Esophagus squamous epithelium (tissue), 5 donors: Measurements from ENCODE around the gene GALNTL6. TPM values are rescaled to one million over a fixed set of nuclear protein-coding genes. Genes with fewer than 3 reads are reported as not detected.

Source experiments
- DNase-seq: peaks from one replicate; lab custom pipeline; 2025; lab: John Stamatoyannopoulos, UW
- H3K27ac ChIP-seq, 4 donors: fragments of 200-600 bp; sonication (generic); one replicate each; pipeline ENCODE4 v1.5.1; 2016 to 2019; ENCODE audit warnings: mild to moderate bottlenecking in 1 of 4
- H3K27me3 ChIP-seq, 4 donors: fragments of 200-600 bp; sonication (generic); 1 replicate in 3 of 4; 2 replicates in 1 of 4; pipeline versions ENCODE4 v1.5.1 to v1.6.0; 2017 to 2021; ENCODE audit warnings: antibody characterized with exemption in 1 of 4
- H3K36me3 ChIP-seq, 3 donors: fragments of 200-600 bp; sonication (generic); one replicate each; pipeline ENCODE4 v1.5.1; 2016 to 2019
- H3K4me1 ChIP-seq, 3 donors: fragments of 200-600 bp; sonication (generic); one replicate each; pipeline ENCODE4 v1.5.1; 2017 to 2019
- H3K4me3 ChIP-seq, 4 donors: fragments of 200-600 bp; sonication (generic); 1 replicate in 3 of 4; 2 replicates in 1 of 4; pipeline ENCODE4 v1.5.1; 2016 to 2019; ENCODE audit warnings: mild to moderate bottlenecking in 2 of 4, moderate library complexity in 1 of 4
- H3K9me3 ChIP-seq, 3 donors: fragments of 200-600 bp; sonication (generic); one replicate each; pipeline ENCODE4 v1.5.1; 2016 to 2019
- CTCF ChIP-seq, 6 experiments: fragments of 450-650 bp in 4 of 6; fragments of 200-600 bp in 2 of 6; sonication (generic) in 2 of 6; IDR thresholded peaks; one replicate each; pipeline ENCODE4 v1.5.1; 2016 to 2019; ENCODE audit warnings: antibody characterized with exemption in 6 of 6, mild to moderate bottlenecking in 4 of 6, moderate library complexity in 4 of 6
- POLR2A ChIP-seq, 4 donors: fragments of 450-650 bp; IDR thresholded peaks; one replicate each; pipeline ENCODE4 v1.6.1; 2017; ENCODE audit warnings: antibody characterized with exemption in 4 of 4, mild to moderate bottlenecking in 4 of 4, moderate library complexity in 3 of 4
- WGBS, 2 donors: methylation state at CpG; one replicate each; pipeline ENCODE4 v1.1.5; 2018; 5-methylcytosine and 5-hydroxymethylcytosine counted together
- intact Hi-C: fragments of 100-400 bp; cut with DNase I; formaldehyde crosslinking; loops from one replicate; pipeline ENCODE4 v1.15.0; 2022
- total RNA-seq, 4 donors: library from RNA; depleted of rRNA; stranded (reverse); fragments of >200 nt; gene quantifications; one replicate each; pipeline ENCODE4 v1.1.0, GENCODE V29; 2016
- donor health status: DM: yes; HTN: yes; CAD: no.

GALNTL6 gene
- total RNA-seq, 4 donors from 2014 or later = 0.12 TPM; not detected in 3

GRCh38 chr4:173008436-173008835 is 1195.2 kb downstream of the GALNTL6 start:
- Histone ChIP-seq H3K27ac (no peak overlapping the region), H3K27me3 (no peaks in the 10 kb centered on the region), H3K9me3 (no peaks in the 10 kb centered on the region), H3K36me3 (no peaks in the 10 kb centered on the region), H3K4me1 (peaks cover 0 to 32% (median 0%) of the 10 kb centered on the region in 3 donors), H3K4me3 (no peak overlapping the region)
- DNase-seq = no peak
- TF ChIP-seq POLR2A (IDR thresholded peaks at IDR 0.05) = no peak
- no peak for TF ChIP-seq CTCF (IDR thresholded peaks at IDR 0.05)
- intact Hi-C loops = no loop called here
- WGBS, 2 donors = 72 to 89% methylated on average over 3 of the region's 3 CpGs

GRCh38 chr4:173009129-173009823 is 1196.1 kb downstream of the GALNTL6 start:
- Histone ChIP-seq H3K27me3 (no peaks in the 10 kb centered on the region), H3K4me3 (no peak overlapping the region), H3K27ac (no peak overlapping the region), H3K4me1 (peaks cover 0 to 41% (median 0%) of the 10 kb centered on the region in 3 donors), H3K36me3 (no peaks in the 10 kb centered on the region), H3K9me3 (no peaks in the 10 kb centered on the region)
- intact Hi-C loops = no loop called here
- WGBS, 2 donors = 80 to 91% methylated on average over 7 of the region's 7 CpGs
- DNase-seq = no peak
- no peak for TF ChIP-seq POLR2A (IDR thresholded peaks at IDR 0.05)
- no peak for TF ChIP-seq CTCF (IDR thresholded peaks at IDR 0.05)

GRCh38 chr4:173012608-173013007 is 1199.4 kb downstream of the GALNTL6 start:
- WGBS, 2 donors = 67 to 72% methylated on average over 7 to 8 of the region's 8 CpGs

GRCh38 chr4:173013232-173013930 is 1200.2 kb downstream of the GALNTL6 start:
- Histone ChIP-seq H3K36me3 (no peaks in the 10 kb centered on the region), H3K9me3 (no peaks in the 10 kb centered on the region), H3K4me3 (no peak overlapping the region), H3K27ac (no peak overlapping the region), H3K27me3 (no peaks in the 10 kb centered on the region), H3K4me1 (peaks cover 0 to 19% (median 0%) of the 10 kb centered on the region in 3 donors)
- WGBS, 2 donors = 15 to 18% methylated on average over 6 of the region's 6 CpGs
- intact Hi-C loops = no loop called here
- DNase-seq = no peak
- TF ChIP-seq CTCF (IDR thresholded peaks at IDR 0.05) = peak; percentile 46 to 89 (median 59)
- no peak for TF ChIP-seq POLR2A (IDR thresholded peaks at IDR 0.05)

More at GRCh38 chr4:173012608-173013007, 1199.4 kb downstream of the GALNTL6 start:
- TF ChIP-seq CTCF (IDR thresholded peaks at IDR 0.05) = no peak
- TF ChIP-seq POLR2A (IDR thresholded peaks at IDR 0.05) = no peak
- no peak for DNase-seq
- Histone ChIP-seq H3K27ac (no peak overlapping the region), H3K27me3 (no peaks in the 10 kb centered on the region), H3K4me3 (no peak overlapping the region), H3K4me1 (peaks cover 0 to 19% (median 0%) of the 10 kb centered on the region in 3 donors), H3K36me3 (no peaks in the 10 kb centered on the region), H3K9me3 (no peaks in the 10 kb centered on the region)
- intact Hi-C loops = no loop called here

- Histone ChIP-seq H3K36me3 (no peaks in the 10 kb centered on the region), H3K4me3 (no peak overlapping the region), H3K4me1 (peaks cover 0 to 19% (median 0%) of the 10 kb centered on the region in 3 donors), H3K9me3 (no peaks in the 10 kb centered on the region), H3K27me3 (no peaks in the 10 kb centered on the region), H3K27ac (no peak overlapping the region)
- 23 to 46% methylated on average over 4 of the region's 4 CpGs for WGBS, 2 donors
- intact Hi-C loops = no loop called here
- no peak for TF ChIP-seq POLR2A (IDR thresholded peaks at IDR 0.05)
- TF ChIP-seq CTCF (IDR thresholded peaks at IDR 0.05) = peak in 1 of 6 experiments; percentile 35
- no peak for DNase-seq
Measured at GRCh38 chr4:173014113-173014558, 1200.9 kb downstream of the GALNTL6 start.
